Measurements from ENCODE around the gene KRTAP27-1. TPM values are rescaled to one million over a fixed set of nuclear protein-coding genes. Genes with fewer than 3 reads are reported as not detected.

The KRTAP27-1 gene
- polyA plus RNA-seq, 1 experiment = not detected

DNA sequence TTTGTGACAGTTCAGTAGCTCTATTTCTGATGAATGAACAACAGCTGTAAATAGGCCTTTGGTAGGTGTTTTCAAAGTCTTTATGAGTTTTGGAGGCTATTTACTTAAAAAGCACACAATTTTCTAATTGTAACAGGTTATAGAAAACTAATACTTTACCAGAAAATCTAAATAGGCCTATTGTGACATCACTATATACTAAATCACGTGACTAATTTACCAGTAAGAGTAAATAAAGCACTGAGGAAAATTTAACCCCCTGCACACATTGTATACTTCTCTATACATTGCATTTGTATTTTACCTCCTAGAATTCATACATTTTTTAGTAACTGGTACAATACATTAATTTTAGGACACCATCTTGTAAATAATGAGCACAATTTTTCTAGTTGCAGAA is 32.4 kb downstream of the KRTAP27-1 start:
- Histone ChIP-seq H3K27me3 (ENCODE audit: control insufficient read depth, insufficient read depth, low read length) (no peaks in the 10 kb centered on the region), H3K9me3 (ENCODE audit: control insufficient read depth, insufficient read depth, low read length) (peaks cover 5% of the 10 kb centered on the region), H3K4me3 (ENCODE audit: low read depth, low read length) (no peak overlapping the region), H3K27ac (ENCODE audit: low read depth, low read length) (no peak overlapping the region)
- POLR2A ChIA-PET = no interaction called here
- CTCF ChIA-PET = no interaction called here
- no peak for TF ChIP-seq CTCF (IDR thresholded peaks at IDR 0.05; ENCODE audit: low read depth, low read length)
- DNase-seq (ENCODE audit: low read depth, low spot score) = no peak

DNA sequence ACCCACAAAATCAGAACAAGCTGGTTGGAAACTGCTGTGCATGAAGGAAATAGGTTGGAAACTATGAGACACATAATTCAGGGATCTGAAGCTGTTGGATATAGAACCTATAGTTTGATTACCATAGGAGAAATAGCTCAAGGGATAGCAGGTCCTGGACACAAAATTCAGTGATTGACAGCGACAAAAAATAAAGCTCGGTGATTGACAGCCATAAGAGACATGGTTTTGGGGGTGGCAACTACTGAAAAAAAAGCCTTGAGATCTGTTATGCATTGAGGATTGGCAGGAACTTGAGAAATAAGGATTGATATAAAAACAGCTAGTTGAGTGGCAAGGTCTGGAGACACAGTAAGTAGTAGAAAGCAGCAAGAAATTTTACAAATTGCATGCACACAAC is 48.3 kb downstream of the KRTAP27-1 start, which contains the start of gene KRTAP25-1:
TSS of gene KRTAP25-1 (minus strand) at position 300 of the 400 bp plus-strand sequence. CDS start at position 276, 24 bp downstream.
- no peak for DNase-seq (ENCODE audit: low read depth, low spot score)
- H3K27ac ChIP-seq (ENCODE audit: low read depth, low read length) = no peak within 1 kb of the TSS
- no peaks in the 10 kb centered on the region; the same call in 1 of the 2 replicates for H3K9me3 ChIP-seq (ENCODE audit: control insufficient read depth, insufficient read depth, low read length)
- POLR2A ChIA-PET = no interaction called here
- no peaks in the 10 kb centered on the region for H3K27me3 ChIP-seq (ENCODE audit: control insufficient read depth, insufficient read depth, low read length)
- TF ChIP-seq CTCF (IDR thresholded peaks at IDR 0.05; ENCODE audit: low read depth, low read length) = no peak
- no peak within 1 kb of the TSS for H3K4me3 ChIP-seq (ENCODE audit: low read depth, low read length)
- CTCF ChIA-PET = no interaction called here

Small RNA genes within 50 kb of the gene (small RNA-seq; reads per million reads assigned to genes)
- gene KRTAP23-1 (ENCODE audit: insufficient read length, low read depth) = not detected
- not detected for gene MIR4327 (ENCODE audit: insufficient read length, low read depth)

Other genes with a start within 250 kb of the KRTAP27-1 start
- not detected in 2 replicates for gene CLDN17, start 170.9 kb downstream of the KRTAP27-1 start, polyA plus RNA-seq (2011; rRNA removed)
- gene CLDN8, start 121.6 kb downstream of the KRTAP27-1 start, polyA plus RNA-seq (2011; rRNA removed) = not detected in 2 replicates
- not detected in 2 replicates for gene KRTAP24-1, start 54.7 kb downstream of the KRTAP27-1 start, polyA plus RNA-seq (2011; rRNA removed)
- not detected in 2 replicates for gene KRTAP25-1, start 48.2 kb downstream of the KRTAP27-1 start, polyA plus RNA-seq (2011; rRNA removed)
- gene KRTAP26-1, start 17.4 kb downstream of the KRTAP27-1 start, polyA plus RNA-seq (2011; rRNA removed) = not detected in 2 replicates
- not detected in 2 replicates for gene KRTAP23-1, start 10.9 kb upstream of the KRTAP27-1 start, polyA plus RNA-seq (2011; rRNA removed)
- not detected in 2 replicates for gene KRTAP13-2, start 34.6 kb upstream of the KRTAP27-1 start, polyA plus RNA-seq (2011; rRNA removed)
- not detected in 2 replicates for gene KRTAP13-1, start 58.3 kb upstream of the KRTAP27-1 start, polyA plus RNA-seq (2011; rRNA removed)
- not detected in 2 replicates for gene KRTAP13-3, start 88.2 kb upstream of the KRTAP27-1 start, polyA plus RNA-seq (2011; rRNA removed)
- not detected in 2 replicates for gene KRTAP13-4, start 92.5 kb upstream of the KRTAP27-1 start, polyA plus RNA-seq (2011; rRNA removed)
- not detected in 2 replicates for gene KRTAP15-1, start 102.6 kb upstream of the KRTAP27-1 start, polyA plus RNA-seq (2011; rRNA removed)
- not detected in 2 replicates for gene KRTAP19-1, start 142.7 kb upstream of the KRTAP27-1 start, polyA plus RNA-seq (2011; rRNA removed)
- gene KRTAP19-2, start 149.7 kb upstream of the KRTAP27-1 start, polyA plus RNA-seq (2011; rRNA removed) = not detected in 2 replicates
- not detected in 2 replicates for gene KRTAP19-3, start 154.3 kb upstream of the KRTAP27-1 start, polyA plus RNA-seq (2011; rRNA removed)
- not detected in 2 replicates for gene KRTAP19-4, start 159.5 kb upstream of the KRTAP27-1 start, polyA plus RNA-seq (2011; rRNA removed)
- gene KRTAP19-5, start 164.4 kb upstream of the KRTAP27-1 start, polyA plus RNA-seq (2011; rRNA removed) = not detected in 2 replicates
- gene KRTAP19-6, start 204.2 kb upstream of the KRTAP27-1 start, polyA plus RNA-seq (2011; rRNA removed) = not detected in 2 replicates
- gene KRTAP19-7, start 223.6 kb upstream of the KRTAP27-1 start, polyA plus RNA-seq (2011; rRNA removed) = not detected in 2 replicates